ENCODE measurements around the gene ATP9B.

DNA sequence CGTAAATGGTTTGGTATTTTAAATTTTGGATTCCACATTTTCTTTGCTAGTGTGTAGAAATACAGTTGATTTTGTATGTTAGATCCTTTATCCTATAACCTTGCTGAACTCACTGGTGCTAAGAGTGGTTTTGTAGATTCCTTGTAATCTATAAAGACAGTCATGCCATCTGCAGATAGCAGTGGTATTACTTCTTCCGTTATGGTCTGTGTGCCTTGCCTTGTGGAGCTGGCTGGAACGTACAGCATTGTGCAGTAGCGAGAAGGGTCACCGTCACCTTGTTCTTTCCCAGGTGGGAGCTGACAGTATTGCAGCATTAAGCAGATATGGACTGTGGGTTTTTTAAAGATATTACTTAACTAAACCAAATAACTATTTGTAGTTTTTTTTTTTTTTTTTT lies 33.7 kb downstream of the ATP9B start:
- no peak for TF ChIP-seq CTCF (IDR thresholded peaks at IDR 0.05)
- no peak for TF ChIP-seq POLR2A (IDR thresholded peaks at IDR 0.05)

Data from right lobe of liver (tissue), 4 donors.